Hematopoietic multipotent progenitor cell treated with erythropoietin and hydrocortisone succinate and interleukin-3 and kit ligand, for 6 days (in vitro differentiated cells): ENCODE results near the gene ENG.

Experiments used
- DNase-seq: peaks from one replicate; pipeline ENCODE4 v3.0.0-alpha.2; 2015

The ENG gene

GRCh38 chr9:127771570-127772189 lies 82.8 kb downstream of the ENG start:
- no peak for DNase-seq

GRCh38 chr9:127770905-127771569 lies 83.4 kb downstream of the ENG start:
- DNase-seq = peak; percentile 97

GRCh38 chr9:127770583-127770904 lies 83.9 kb downstream of the ENG start:
- DNase-seq = no peak

- no peak for DNase-seq
Measured at GRCh38 chr9:127769929-127770582, 84.4 kb downstream of the ENG start.

GRCh38 chr9:127769101-127769500 lies 85.4 kb downstream of the ENG start:
- no peak for DNase-seq

GRCh38 chr9:127768698-127769097 lies 85.8 kb downstream of the ENG start:
- peak; percentile 40 for DNase-seq

- no peak for DNase-seq
Measured at GRCh38 chr9:127767909-127768331, 86.5 kb downstream of the ENG start.

GRCh38 chr9:127767410-127767809 lies 87.0 kb downstream of the ENG start:
- no peak for DNase-seq

GRCh38 chr9:127765418-127765817 lies 89.0 kb downstream of the ENG start:
- no peak for DNase-seq
